ENCODE measurements around the gene TTI1.

Gene TTI1

DNA sequence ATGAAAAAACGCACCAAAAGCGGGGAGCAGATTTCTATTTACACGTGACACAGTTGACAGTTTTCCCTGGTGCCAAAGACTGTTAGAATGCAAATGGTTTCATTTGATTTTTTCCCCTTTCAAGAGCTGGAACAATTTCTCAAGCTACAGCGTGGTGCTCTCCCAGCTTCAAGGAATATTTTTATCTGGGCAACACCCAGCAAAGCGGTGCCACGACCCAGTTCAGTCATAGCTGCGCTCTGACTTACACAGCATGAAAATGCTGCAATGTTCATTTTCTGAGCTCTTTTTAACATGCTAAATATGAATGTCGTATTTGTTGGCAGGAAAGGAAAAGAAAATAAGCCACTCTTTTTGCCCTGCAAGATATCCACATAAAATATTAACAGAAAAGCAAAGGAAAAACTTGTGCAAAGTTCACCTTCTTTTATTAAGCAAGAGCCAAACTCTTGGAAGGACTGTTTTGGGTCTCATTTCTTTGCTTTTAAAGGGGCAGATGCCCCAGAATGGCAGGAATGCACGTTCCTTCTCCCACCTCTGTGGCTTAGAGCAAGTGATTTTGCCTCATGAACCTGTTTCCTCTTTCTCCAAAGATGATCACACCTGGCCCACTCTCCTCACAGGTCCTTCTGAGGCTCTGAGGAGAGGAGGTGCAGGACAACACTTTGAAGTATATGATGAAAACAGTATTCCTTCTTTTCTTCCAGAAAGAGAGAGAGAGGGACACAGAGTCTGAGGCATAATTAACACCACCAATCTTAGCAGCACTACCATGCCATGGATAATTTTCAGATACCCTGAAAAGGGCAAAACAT lies 47.0 kb downstream of the TTI1 start:
- H3K4me3 ChIP-seq (ENCODE audit: low read depth, low read length): no peak overlapping the region
- DNase-seq (ENCODE audit: low read depth): no peak
- TF ChIP-seq, protein P1, sequence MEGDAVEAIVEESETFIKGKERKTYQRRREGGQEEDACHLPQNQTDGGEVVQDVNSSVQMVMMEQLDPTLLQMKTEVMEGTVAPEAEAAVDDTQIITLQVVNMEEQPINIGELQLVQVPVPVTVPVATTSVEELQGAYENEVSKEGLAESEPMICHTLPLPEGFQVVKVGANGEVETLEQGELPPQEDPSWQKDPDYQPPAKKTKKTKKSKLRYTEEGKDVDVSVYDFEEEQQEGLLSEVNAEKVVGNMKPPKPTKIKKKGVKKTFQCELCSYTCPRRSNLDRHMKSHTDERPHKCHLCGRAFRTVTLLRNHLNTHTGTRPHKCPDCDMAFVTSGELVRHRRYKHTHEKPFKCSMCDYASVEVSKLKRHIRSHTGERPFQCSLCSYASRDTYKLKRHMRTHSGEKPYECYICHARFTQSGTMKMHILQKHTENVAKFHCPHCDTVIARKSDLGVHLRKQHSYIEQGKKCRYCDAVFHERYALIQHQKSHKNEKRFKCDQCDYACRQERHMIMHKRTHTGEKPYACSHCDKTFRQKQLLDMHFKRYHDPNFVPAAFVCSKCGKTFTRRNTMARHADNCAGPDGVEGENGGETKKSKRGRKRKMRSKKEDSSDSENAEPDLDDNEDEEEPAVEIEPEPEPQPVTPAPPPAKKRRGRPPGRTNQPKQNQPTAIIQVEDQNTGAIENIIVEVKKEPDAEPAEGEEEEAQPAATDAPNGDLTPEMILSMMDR (IDR thresholded peaks at IDR 0.05; ENCODE audit: insufficient read depth, low read depth, low read length, missing control alignments): no peak

DNA sequence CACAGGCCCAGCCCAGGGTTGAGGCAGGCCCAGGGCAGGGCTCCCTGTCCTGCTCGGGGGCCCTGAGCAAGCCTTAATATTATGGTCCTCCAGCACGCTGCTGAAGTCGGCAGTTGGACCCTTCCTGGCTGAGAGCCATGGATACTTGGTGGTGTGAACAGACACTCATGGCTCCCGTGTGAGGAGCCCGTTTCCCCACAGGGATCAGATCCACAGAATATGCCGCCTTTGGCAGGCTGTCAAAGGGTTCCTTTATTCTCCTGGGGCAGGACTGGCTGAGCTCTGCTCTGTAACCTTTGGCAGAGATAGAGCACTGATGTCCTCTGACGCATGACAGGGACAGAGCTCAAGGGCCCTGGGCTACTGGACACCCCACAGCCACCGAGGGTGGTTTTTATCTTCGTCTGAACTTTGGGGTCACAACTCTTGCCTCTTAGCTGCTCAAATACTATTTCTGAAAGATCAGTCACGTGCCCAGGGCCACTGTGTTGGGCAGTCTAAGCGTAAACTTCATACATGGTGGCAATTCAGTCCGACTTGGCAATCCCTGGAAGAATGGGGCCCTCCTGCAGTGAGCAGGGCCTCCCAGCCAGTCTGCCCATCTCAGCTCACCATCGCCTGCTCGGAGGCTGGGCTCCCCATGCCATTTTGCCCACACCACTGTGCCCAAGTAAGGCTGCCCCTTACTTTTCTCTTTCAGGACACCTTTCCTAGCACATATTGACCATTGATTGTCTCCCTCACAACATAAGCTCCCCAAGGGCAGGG lies 49.1 kb downstream of the TTI1 start:
- no peak for DNase-seq (ENCODE audit: low read depth)
- no peak overlapping the region for H3K4me3 ChIP-seq (ENCODE audit: low read depth, low read length)
- TF ChIP-seq, protein P1 (IDR thresholded peaks at IDR 0.05; ENCODE audit: insufficient read depth, low read depth, low read length, missing control alignments): no peak

DNA sequence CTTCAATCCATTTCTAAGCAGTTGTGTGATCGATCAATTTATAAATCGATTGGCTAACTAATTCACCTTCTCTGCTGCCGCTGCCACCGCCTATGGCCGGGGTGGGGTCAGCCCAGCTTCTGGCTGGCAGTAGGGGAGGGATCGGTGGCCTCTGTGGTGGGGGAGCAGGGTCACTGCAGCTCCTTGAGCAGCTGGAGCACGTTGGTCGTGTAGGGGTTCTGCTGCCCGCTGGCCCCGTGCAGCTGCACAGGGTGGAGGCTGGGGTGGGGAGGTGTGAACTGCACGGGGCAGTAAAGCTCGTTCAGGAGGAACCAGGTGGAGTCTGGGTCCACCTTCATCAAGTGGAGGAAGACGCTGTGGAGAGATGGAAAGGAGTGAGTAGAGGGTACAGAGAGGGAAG lies 50.0 kb downstream of the TTI1 start:
- H3K4me3 ChIP-seq (ENCODE audit: low read depth, low read length): no peak overlapping the region
- TF ChIP-seq, protein P1 (IDR thresholded peaks at IDR 0.05; ENCODE audit: insufficient read depth, low read depth, low read length, missing control alignments): no peak
- DNase-seq (ENCODE audit: low read depth): no peak

DNA sequence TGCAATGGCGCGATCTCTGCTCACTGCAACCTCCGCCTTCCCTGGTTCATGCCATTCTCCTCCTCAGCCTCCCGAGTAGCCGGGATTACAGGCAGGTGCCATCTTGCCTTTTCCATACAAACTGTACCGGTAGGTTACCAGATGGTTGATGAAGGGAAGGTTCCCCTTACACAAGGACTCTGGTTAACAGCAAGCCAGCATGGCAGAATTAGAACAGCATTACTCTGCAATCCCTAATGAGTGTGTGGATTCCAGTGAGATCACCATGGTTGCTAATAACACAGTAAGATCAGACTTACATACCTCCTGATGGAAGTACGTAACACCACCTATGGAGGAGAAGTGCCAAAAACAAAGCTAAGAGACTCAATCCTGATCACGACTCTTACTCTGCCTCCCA lies 51.7 kb downstream of the TTI1 start:
- no peak for DNase-seq (ENCODE audit: low read depth)
- no peak overlapping the region for H3K4me3 ChIP-seq (ENCODE audit: low read depth, low read length)
- TF ChIP-seq, protein P1 (IDR thresholded peaks at IDR 0.05; ENCODE audit: insufficient read depth, low read depth, low read length, missing control alignments): no peak

DNA sequence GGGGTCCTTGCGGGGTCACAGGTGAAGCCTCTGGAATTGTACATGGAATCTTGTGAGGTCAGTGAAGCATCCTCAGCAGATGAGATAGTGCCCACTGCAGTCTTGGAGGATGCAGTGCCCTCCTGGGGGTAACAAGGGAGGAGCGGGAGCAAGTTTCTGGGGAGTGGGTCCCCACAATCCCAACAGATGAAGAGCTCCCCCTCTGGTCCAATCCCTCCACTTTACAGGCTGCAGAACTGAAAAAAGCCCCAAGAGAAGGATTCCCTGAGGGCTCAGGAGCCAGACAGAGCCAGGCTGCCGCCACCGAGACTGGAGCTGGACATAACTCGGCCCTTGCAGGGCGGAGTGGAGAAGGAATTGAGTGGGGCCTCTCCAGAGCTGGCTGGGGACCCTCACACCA lies 52.4 kb downstream of the TTI1 start:
- DNase-seq (ENCODE audit: low read depth): no peak

DNA sequence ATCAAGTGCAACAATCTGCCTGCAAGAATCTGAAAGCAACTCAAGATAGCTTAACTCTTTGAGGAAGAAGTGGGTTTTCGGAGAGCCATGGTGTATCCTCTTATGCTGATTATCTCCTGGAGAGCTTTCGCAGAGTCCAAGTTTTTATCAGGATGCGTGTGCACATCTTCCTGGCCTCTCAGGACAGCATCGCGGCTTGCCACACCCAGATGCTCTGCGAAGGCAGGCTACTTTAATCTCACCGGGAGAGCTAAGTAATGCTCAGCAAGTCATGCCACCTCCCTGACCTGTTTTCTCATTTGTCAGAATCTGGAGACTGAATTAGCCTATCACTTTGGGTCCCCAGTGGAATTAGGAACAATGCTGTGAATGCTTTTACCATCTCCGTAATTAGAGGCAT lies 52.9 kb downstream of the TTI1 start:
- TF ChIP-seq, protein P1 (IDR thresholded peaks at IDR 0.05; ENCODE audit: insufficient read depth, low read depth, low read length, missing control alignments): no peak
- no peak overlapping the region for H3K4me3 ChIP-seq (ENCODE audit: low read depth, low read length)
- DNase-seq (ENCODE audit: low read depth): no peak

More for the DNA sequence above, 52.4 kb downstream of the TTI1 start:
- TF ChIP-seq, protein P1 (IDR thresholded peaks at IDR 0.05; ENCODE audit: insufficient read depth, low read depth, low read length, missing control alignments): no peak
- H3K4me3 ChIP-seq (ENCODE audit: low read depth, low read length): no peak overlapping the region

Data from GM12865 (cell line).